ENCODE measurements around the gene SSU72.

DNA sequence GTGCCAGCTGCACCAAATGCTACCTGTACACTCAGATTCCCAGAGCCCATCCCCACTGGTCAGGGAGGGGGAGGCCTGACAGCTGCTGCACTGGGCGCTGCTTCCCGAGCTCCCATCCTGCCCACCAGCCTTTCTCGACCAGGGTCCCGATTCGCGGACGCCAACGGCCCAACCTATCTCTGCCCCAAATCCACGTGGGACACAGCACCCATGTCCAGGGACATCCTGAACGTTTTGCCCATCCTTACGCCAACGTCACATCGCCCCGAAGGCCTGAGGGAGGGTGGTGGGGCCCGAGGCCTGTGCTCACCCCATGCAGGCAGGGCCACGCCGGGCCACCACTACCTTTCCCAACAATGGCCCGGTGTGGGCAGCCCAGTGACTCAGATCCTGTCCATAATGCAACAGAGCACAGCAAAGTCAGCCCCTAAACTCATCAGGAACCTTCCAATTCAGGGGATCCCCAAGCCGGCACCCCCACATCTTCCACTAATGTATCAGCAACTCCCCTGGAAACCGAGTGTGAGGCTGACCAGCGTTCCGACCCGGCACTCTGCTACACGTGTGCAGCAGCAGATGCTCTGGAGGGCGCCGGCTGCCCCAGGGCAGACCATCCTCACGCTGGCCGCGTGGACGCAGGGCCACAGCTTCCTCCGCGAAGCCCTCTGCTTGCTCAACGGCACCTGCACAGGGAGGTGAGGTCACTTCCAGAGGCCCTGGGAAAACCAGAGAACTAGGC is 23.0 kb downstream of the SSU72 start:
- TF ChIP-seq CTCF (optimal IDR thresholded peaks at IDR 0.05 in 1 of 3, IDR thresholded peaks at IDR 0.05 in 1 of 3, conservative IDR thresholded peaks at IDR 0.05 in 1 of 3; ENCODE audit: extremely low read depth in 1 of 3, insufficient read depth in 2 of 3, low read length in 3 of 3) (no peak), EZH2 (IDR thresholded peaks at IDR 0.05; ENCODE audit: low read length) (no peak)

Measured in keratinocyte (primary cell).